Ishikawa (cell line): Measurements from ENCODE around the gene ARMH2.

Experiments used
- CEBPB ChIP-seq: IDR thresholded peaks from 2 replicates; pipeline ENCODE4 v1.6.1; 2012
- EP300 ChIP-seq: IDR thresholded peaks from 2 replicates; pipeline ENCODE4 v1.6.1; 2012; ENCODE audit warnings: borderline replicate concordance
- FOXM1 ChIP-seq: IDR thresholded peaks from 2 replicates; pipeline ENCODE4 v1.6.1; 2012; ENCODE audit warnings: low read depth, borderline replicate concordance
- RAD21 ChIP-seq: IDR thresholded peaks from 2 replicates; pipeline ENCODE4 v1.6.1; 2012; ENCODE audit warnings: low read depth
- TAF1 ChIP-seq: IDR thresholded peaks from 2 replicates; pipeline ENCODE4 v1.6.1; 2012; ENCODE audit warnings: low read depth, mild to moderate bottlenecking
- TEAD4 ChIP-seq: IDR thresholded peaks from 2 replicates; pipeline ENCODE4 v1.6.1; 2012
- YY1 ChIP-seq: IDR thresholded peaks from 2 replicates; pipeline ENCODE4 v1.6.1; 2012; ENCODE audit warnings: low read depth
- TF ChIP-seq, protein P1 (sequence below): IDR thresholded peaks from 2 replicates; pipeline ENCODE4 v1.6.1; 2012; ENCODE audit warnings: low read depth, mild to moderate bottlenecking
- TF ChIP-seq, protein P2 (sequence below): IDR thresholded peaks from 2 replicates; pipeline ENCODE4 v1.6.1; 2012

DNA sequence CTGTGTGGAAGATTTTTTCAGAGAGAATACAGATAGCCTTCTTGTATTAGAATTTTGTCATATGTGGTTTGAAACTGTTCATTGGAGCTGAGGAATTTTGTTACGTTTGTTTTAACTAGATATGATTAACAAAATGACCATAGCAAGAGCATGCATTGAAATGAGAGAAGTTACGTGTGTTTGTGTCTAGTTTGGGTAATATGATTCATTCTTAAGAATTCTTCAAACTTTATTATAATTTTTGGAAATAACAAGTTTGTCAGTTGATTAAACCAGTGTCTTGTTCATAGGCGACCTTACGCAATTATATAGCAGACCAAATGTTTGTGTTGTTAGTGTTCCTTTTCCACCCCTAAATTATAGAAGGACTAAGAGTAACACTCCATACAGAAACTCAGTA, 18.5 kb downstream of the ARMH2 start:
- TF ChIP-seq EP300 = no peak
- TF ChIP-seq RAD21 = no peak
- TF ChIP-seq YY1 = no peak
- TF ChIP-seq FOXM1 = no peak
- no peak for TF ChIP-seq CEBPB
- TF ChIP-seq, protein P1, sequence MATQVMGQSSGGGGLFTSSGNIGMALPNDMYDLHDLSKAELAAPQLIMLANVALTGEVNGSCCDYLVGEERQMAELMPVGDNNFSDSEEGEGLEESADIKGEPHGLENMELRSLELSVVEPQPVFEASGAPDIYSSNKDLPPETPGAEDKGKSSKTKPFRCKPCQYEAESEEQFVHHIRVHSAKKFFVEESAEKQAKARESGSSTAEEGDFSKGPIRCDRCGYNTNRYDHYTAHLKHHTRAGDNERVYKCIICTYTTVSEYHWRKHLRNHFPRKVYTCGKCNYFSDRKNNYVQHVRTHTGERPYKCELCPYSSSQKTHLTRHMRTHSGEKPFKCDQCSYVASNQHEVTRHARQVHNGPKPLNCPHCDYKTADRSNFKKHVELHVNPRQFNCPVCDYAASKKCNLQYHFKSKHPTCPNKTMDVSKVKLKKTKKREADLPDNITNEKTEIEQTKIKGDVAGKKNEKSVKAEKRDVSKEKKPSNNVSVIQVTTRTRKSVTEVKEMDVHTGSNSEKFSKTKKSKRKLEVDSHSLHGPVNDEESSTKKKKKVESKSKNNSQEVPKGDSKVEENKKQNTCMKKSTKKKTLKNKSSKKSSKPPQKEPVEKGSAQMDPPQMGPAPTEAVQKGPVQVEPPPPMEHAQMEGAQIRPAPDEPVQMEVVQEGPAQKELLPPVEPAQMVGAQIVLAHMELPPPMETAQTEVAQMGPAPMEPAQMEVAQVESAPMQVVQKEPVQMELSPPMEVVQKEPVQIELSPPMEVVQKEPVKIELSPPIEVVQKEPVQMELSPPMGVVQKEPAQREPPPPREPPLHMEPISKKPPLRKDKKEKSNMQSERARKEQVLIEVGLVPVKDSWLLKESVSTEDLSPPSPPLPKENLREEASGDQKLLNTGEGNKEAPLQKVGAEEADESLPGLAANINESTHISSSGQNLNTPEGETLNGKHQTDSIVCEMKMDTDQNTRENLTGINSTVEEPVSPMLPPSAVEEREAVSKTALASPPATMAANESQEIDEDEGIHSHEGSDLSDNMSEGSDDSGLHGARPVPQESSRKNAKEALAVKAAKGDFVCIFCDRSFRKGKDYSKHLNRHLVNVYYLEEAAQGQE = no peak
- no peak for TF ChIP-seq TAF1
- TF ChIP-seq TEAD4 = no peak
- TF ChIP-seq, protein P2, sequence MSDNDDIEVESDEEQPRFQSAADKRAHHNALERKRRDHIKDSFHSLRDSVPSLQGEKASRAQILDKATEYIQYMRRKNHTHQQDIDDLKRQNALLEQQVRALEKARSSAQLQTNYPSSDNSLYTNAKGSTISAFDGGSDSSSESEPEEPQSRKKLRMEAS = no peak
